HepG2 (cell line): Measurements from ENCODE around the gene DDX23. TPM values are rescaled to one million over a fixed set of nuclear protein-coding genes. Genes with fewer than 3 reads are reported as not detected.
A peak's percentile ranks its signal among the peaks of the same experiment; 100 is the strongest.

ENCODE experiments used
- GATAD2A ChIP-seq: IDR thresholded peaks from 2 replicates; pipeline ENCODE4 v1.6.1; 2016
- KMT2A ChIP-seq: sonication (generic); formaldehyde crosslinking; IDR thresholded peaks from 2 replicates; pipeline ENCODE4 v1.4.0; 2020; ENCODE audit warnings: missing genetic modification reagents
- ZNF282 ChIP-seq: fragments of 450-650 bp; IDR thresholded peaks from 2 replicates; pipeline ENCODE4 v1.6.1; 2018; ENCODE audit not compliant: partially characterized antibody
- ZNF337 ChIP-seq: sonication (generic); formaldehyde crosslinking; IDR thresholded peaks from 2 replicates; pipeline ENCODE4 v1.5.1; 2020; ENCODE audit warnings: missing genetic modification reagents, low read depth, mild to moderate bottlenecking, borderline replicate concordance
- ZNF550 ChIP-seq: sonication (generic); formaldehyde crosslinking; IDR thresholded peaks from 2 replicates; pipeline ENCODE4 v1.4.0; 2020; ENCODE audit warnings: mild to moderate bottlenecking, missing genetic modification reagents, borderline replicate concordance
- ZNF674 ChIP-seq: sonication (generic); formaldehyde crosslinking; IDR thresholded peaks from 2 replicates; pipeline ENCODE4 v1.5.0; 2020; ENCODE audit warnings: low read depth, mild to moderate bottlenecking, missing genetic modification reagents
- ZNF678 ChIP-seq: sonication (generic); formaldehyde crosslinking; IDR thresholded peaks from 2 replicates; pipeline ENCODE4 v1.4.0; 2020; ENCODE audit warnings: mild to moderate bottlenecking, missing genetic modification reagents
- polyA plus RNA-seq, 8 experiments: library from polyadenylated mRNA; depleted of rRNA in 3 of 8; stranded (reverse) in 7 of 8; unstranded in 1 of 8; fragments of >200 nt; fragmentation: Illumina TruSeq in 4 of 8; extraction: Trizol in 4 of 8; gene quantifications; 2 replicates each; pipeline versions ENCODE4 v1.2.1 to v1.2.3, GENCODE V29; 2011 to 2016; ENCODE audit warnings: low read depth in 4 of 8, missing spikeins in 1 of 8, mixed read lengths in 1 of 8; ENCODE audit not compliant: insufficient read depth in 1 of 8
- total RNA-seq, 5 experiments: library from RNA; depleted of rRNA; stranded (reverse); fragments of >200 nt; fragmentation: Illumina TruSeq; extraction: Trizol; gene quantifications; 2 replicates each; pipeline ENCODE4 v1.2.3, GENCODE V29; 2016; ENCODE audit warnings: low read depth in 1 of 5
- TF ChIP-seq, protein P1 (sequence below): sonication (generic); formaldehyde crosslinking; IDR thresholded peaks from 2 replicates; pipeline ENCODE4 v1.8.0; 2022; ENCODE audit warnings: mild to moderate bottlenecking, missing genetic modification reagents
- TF ChIP-seq, protein P2 (sequence below): IDR thresholded peaks from 2 replicates; pipeline ENCODE4 v1.6.1; 2016; ENCODE audit warnings: missing biosample characterization, missing genetic modification reagents, low read depth
- TF ChIP-seq, protein P3 (sequence below): sonication (generic); formaldehyde crosslinking; IDR thresholded peaks from 2 replicates; pipeline ENCODE4 v1.4.0; 2020; ENCODE audit warnings: missing genetic modification reagents, borderline replicate concordance

Gene DDX23
- total and polyA plus RNA-seq, 2 of the 13 experiments (the other 11 are each of a cell fraction or from before 2014, with no cell fraction given), result 35.7 to 90.0 TPM

DNA sequence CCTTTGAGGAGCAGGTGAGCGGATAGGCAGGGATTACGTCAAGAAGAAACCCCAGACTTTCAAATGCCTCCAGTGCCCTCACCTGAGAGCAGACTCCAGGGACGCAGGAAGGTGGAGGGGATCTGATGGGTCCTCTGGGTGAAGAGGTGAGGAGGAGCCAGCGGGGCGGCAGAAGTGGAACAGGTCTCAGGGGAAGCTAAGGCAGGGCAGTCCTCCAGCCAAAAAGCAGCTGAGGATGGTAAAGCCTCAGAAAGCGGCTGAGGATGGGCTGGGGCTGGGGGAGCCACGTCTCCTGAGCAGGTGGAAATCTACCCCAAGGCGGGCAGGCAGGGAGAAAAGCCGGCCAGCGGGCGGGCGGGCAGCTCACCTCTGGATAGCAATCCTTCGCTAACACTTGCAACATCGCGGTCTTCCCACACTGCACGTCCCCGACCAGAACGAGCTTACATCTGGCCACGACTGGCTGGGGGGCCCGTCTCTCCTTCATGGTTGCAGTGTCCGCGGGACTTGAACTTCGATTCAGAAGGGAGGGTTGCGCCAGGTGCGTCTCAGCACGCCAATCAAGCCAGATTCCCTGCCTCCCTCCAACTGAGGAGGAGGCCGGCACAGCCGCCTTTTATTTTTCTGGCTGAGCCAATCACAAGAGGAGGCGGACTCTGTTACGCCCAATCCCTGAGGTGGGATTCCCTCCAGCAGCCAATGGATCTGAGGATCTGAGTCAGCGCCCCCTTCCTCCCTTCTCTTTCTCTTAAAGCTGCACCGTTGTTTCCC, 13.5 kb upstream of the DDX23 start, which contains the start of gene RND1 (continued):
- TF ChIP-seq ZNF337 (no peak), ZNF678 (CRISPR knock-in tag) (0 out of 2 replicates have a peak, but pooled peaks have one; percentile 78), KMT2A (CRISPR knock-in tag) (0 out of 2 replicates have a peak, but pooled peaks have one; percentile 52), ZNF282 (no peak), ZNF550 (CRISPR knock-in tag) (0 out of 2 replicates have a peak, but pooled peaks have one; percentile 53), GATAD2A (CRISPR knock-in tag) (peak; percentile 50; the same call in 1 of the 2 replicates), ZNF674 (CRISPR knock-in tag) (no peak)
- TF ChIP-seq, protein P1, sequence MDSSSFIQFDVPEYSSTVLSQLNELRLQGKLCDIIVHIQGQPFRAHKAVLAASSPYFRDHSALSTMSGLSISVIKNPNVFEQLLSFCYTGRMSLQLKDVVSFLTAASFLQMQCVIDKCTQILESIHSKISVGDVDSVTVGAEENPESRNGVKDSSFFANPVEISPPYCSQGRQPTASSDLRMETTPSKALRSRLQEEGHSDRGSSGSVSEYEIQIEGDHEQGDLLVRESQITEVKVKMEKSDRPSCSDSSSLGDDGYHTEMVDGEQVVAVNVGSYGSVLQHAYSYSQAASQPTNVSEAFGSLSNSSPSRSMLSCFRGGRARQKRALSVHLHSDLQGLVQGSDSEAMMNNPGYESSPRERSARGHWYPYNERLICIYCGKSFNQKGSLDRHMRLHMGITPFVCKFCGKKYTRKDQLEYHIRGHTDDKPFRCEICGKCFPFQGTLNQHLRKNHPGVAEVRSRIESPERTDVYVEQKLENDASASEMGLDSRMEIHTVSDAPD (CRISPR knock-in tag), result peak; percentile 60; the same call in 1 of the 2 replicates
- TF ChIP-seq, protein P2, sequence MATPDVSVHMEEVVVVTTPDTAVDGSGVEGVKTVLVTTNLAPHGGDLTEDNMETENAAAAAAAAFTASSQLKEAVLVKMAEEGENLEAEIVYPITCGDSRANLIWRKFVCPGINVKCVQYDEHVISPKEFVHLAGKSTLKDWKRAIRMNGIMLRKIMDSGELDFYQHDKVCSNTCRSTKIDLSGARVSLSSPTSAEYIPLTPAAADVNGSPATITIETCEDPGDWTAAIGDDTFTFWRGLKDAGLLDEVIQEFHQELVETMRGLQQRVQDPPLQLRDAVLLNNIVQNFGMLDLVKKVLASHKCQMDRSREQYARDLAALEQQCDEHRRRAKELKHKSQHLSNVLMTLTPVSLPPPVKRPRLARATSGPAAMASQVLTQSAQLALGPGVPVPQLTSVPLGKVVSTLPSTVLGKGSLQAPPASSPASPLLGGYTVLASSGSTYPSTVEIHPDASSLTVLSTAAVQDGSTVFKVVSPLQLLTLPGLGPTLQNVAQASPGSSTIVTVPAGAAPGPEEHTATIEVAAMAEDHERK (CRISPR knock-in tag), result no peak
- TF ChIP-seq, protein P3, sequence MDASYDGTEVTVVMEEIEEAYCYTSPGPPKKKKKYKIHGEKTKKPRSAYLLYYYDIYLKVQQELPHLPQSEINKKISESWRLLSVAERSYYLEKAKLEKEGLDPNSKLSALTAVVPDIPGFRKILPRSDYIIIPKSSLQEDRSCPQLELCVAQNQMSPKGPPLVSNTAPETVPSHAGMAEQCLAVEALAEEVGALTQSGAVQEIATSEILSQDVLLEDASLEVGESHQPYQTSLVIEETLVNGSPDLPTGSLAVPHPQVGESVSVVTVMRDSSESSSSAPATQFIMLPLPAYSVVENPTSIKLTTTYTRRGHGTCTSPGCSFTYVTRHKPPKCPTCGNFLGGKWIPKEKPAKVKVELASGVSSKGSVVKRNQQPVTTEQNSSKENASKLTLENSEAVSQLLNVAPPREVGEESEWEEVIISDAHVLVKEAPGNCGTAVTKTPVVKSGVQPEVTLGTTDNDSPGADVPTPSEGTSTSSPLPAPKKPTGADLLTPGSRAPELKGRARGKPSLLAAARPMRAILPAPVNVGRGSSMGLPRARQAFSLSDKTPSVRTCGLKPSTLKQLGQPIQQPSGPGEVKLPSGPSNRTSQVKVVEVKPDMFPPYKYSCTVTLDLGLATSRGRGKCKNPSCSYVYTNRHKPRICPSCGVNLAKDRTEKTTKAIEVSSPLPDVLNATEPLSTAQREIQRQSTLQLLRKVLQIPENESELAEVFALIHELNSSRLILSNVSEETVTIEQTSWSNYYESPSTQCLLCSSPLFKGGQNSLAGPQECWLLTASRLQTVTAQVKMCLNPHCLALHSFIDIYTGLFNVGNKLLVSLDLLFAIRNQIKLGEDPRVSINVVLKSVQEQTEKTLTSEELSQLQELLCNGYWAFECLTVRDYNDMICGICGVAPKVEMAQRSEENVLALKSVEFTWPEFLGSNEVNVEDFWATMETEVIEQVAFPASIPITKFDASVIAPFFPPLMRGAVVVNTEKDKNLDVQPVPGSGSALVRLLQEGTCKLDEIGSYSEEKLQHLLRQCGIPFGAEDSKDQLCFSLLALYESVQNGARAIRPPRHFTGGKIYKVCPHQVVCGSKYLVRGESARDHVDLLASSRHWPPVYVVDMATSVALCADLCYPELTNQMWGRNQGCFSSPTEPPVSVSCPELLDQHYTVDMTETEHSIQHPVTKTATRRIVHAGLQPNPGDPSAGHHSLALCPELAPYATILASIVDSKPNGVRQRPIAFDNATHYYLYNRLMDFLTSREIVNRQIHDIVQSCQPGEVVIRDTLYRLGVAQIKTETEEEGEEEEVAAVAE, result 0 out of 2 replicates have a peak, but pooled peaks have one; percentile 48
